ENCODE results near the gene CST8.

Gene CST8

DNA sequence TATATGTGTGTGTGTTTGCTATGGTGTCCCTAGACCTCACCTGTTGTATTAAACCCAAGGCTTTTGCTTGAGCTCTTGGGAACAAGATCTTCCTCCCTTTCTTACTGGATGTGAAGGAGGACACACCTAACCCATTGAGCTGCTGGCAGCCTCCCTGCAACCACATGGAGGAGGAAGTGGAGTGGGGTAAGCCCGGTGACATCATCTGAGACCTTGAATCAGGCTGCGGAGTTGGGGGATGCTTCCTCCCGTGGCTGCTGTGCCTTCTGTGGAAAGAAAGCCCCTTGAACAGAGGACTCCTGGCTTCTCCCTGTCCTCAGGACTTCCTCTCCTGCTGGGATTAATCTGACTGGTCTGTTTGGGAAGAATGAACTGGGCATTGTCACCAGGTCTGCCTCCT is 41.5 kb upstream of the CST8 start:
- no peak for TF ChIP-seq CTCF (IDR thresholded peaks at IDR 0.05; ENCODE audit: extremely low read depth, missing control alignments)
- DNase-seq (ENCODE audit: low spot score) = no peak

DNA sequence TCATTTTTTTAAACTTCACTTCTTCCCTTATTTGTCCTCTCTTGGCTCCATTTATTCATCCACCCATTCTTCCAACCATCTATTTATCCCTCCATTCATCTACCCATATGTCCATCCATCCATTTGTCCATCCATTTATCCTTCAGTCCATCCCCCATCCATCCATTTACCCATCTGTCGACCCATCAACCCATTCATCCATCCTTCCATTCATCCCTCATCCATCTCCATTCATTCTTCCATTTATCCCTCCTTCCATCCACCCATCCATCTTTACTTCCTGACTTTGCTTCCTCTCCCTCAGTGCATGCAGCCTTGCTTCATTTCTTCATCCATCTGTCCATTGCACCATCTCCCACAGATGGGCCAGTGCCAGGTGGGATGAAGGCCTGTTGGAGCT is 40.0 kb upstream of the CST8 start:
- TF ChIP-seq CTCF (IDR thresholded peaks at IDR 0.05; ENCODE audit: extremely low read depth, missing control alignments) = no peak
- no peak for DNase-seq (ENCODE audit: low spot score)

DNA sequence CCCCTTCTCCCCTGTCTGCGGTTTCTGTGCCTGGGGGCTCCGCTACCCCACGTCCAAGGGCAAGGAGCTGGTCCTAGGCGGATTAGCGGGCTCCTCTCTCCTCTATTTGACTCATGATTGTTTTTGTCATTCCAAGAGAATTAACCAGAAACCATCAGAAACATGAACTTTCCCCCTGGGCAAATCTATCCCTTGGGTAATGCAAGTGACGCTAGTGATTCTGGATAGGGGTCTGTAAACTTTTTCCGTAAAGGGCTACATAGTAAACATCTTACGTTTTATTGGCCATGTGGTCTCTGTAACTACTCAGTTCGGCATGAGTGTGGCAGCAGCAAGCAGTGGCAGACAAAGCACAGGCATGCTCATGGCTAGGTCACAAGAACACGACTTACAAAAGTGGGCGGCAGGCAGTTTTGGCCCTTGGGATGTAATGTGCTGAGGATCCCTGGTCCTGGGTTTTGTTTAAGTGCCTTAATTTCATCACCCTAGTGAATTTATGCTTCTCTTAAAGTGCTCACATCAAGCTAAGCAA is 38.9 kb upstream of the CST8 start:
- TF ChIP-seq CTCF (IDR thresholded peaks at IDR 0.05; ENCODE audit: extremely low read depth, missing control alignments) = no peak
- DNase-seq (ENCODE audit: low spot score) = no peak

GRCh38 chr20:23452776-23453175 is 38.1 kb upstream of the CST8 start, which contains the start of gene CST11:
Gene CST11 (minus strand): TSS chr20:23452876. CDS start chr20:23452811, 65 bp downstream.
- no peak for DNase-seq (ENCODE audit: low spot score)
- TF ChIP-seq CTCF (IDR thresholded peaks at IDR 0.05; ENCODE audit: extremely low read depth, missing control alignments) = no peak

GRCh38 chr20:23453549-23454543 is 37.1 kb upstream of the CST8 start:
- DNase-seq (ENCODE audit: low spot score) = no peak
- no peak for TF ChIP-seq CTCF (IDR thresholded peaks at IDR 0.05; ENCODE audit: extremely low read depth, missing control alignments)

- TF ChIP-seq CTCF (IDR thresholded peaks at IDR 0.05; ENCODE audit: extremely low read depth, missing control alignments) = no peak
- DNase-seq (ENCODE audit: low spot score) = no peak
Measured at GRCh38 chr20:23454816-23455215, 36.1 kb upstream of the CST8 start.

- DNase-seq (ENCODE audit: low spot score) = no peak
- TF ChIP-seq CTCF (IDR thresholded peaks at IDR 0.05; ENCODE audit: extremely low read depth, missing control alignments) = no peak
Measured at GRCh38 chr20:23455639-23456038, 35.3 kb upstream of the CST8 start.
